ENCODE data around the gene PRDX1. TPM values are rescaled to one million over a fixed set of nuclear protein-coding genes. Genes with fewer than 3 reads are reported as not detected.
A peak's percentile ranks its signal among the peaks of the same experiment; 100 is the strongest.
"Not testable (repeated sequence)": the region's sequence is repeated elsewhere in the genome, so short reads cannot be mapped to it uniquely, and the experiment has no call there.

The PRDX1 gene
- polyA plus RNA-seq, 3 donors: 116 to 362 (median 294) TPM

- Histone ChIP-seq H3K9ac (ENCODE audit: insufficient read depth, low read length, poor library complexity, severe bottlenecking) (no peak overlapping the region), H3K36me3 (replicated peaks in 1 of 2; ENCODE audit: control insufficient read depth in 1 of 2, insufficient read depth in 2 of 2, low read length in 2 of 2) (no peaks in the 10 kb centered on the region), H2AFZ (ENCODE audit: insufficient read depth, low read depth, low read length, poor library complexity, severe bottlenecking) (no peak overlapping the region), H3K4me3 (replicated peaks in 1 of 3; ENCODE audit: low read depth in 2 of 3, low read length in 3 of 3) (no peak overlapping the region), H3K4me2 (replicated peaks; ENCODE audit: extremely low read depth, low read length, poor library complexity, severe bottlenecking) (no peak overlapping the region), H3K27me3 (ENCODE audit: control insufficient read depth in 2 of 2, insufficient read depth in 2 of 2, low read length in 2 of 2) (no peaks in the 10 kb centered on the region), H3K9me3 (replicated peaks in 1 of 2; ENCODE audit: control insufficient read depth in 1 of 2, insufficient read depth in 1 of 2, low read length in 2 of 2) (no peaks in the 10 kb centered on the region), H4K20me1 (ENCODE audit: insufficient read depth, low read length) (no peaks in the 10 kb centered on the region), H3K27ac (ENCODE audit: low read depth in 1 of 2, low read length in 2 of 2) (no peak overlapping the region), H3K4me1 (ENCODE audit: control insufficient read depth in 1 of 2, insufficient read depth in 2 of 2, low read length in 2 of 2) (peaks cover 12 to 19% of the 10 kb centered on the region in 2 donors), H3K79me2 (ENCODE audit: insufficient read depth, low read length) (no peaks in the 10 kb centered on the region)
- Mint-ChIP-seq H3K36me3 (no peaks in the 10 kb centered on the region), H3K4me1 (peaks cover 23% of the 10 kb centered on the region), H3K27me3 (ENCODE audit: low read depth in 3 of 3) (peaks cover 2 to 10% (median 8%) of the 10 kb centered on the region in 3 donors), H3K4me3 (no peak overlapping the region), H3K9me3 (peaks cover 0 to 3% (median 0%) of the 10 kb centered on the region in 7 donors), H3K27ac (no peak overlapping the region)
- intact Hi-C loops (cut with micrococcal nuclease): no loop called here
- TF ChIP-seq CTCF (IDR thresholded peaks at IDR 0.05): no peak
- DNase-seq: no peak
- whole genome bisulfite sequencing (ENCODE audit: insufficient coverage): 100% methylated on average over 5 of the region's 11 CpGs
Measured at GRCh38 chr1:45530632-45531135, 9.0 kb upstream of the PRDX1 start.

GRCh38 chr1:45526135-45526644, 4.5 kb upstream of the PRDX1 start:
- intact Hi-C loops (cut with micrococcal nuclease): no loop called here
- TF ChIP-seq CTCF (IDR thresholded peaks at IDR 0.05): no peak
- no peak overlapping the region for H3K27ac Mint-ChIP-seq
- no peak overlapping the region for H3K4me3 Mint-ChIP-seq
- Histone ChIP-seq H3K27ac (ENCODE audit: low read depth in 1 of 2, low read length in 2 of 2) (no peak overlapping the region), H3K9ac (ENCODE audit: insufficient read depth, low read length, poor library complexity, severe bottlenecking) (no peak overlapping the region), H3K4me2 (replicated peaks; ENCODE audit: extremely low read depth, low read length, poor library complexity, severe bottlenecking) (no peak overlapping the region), H3K27me3 (ENCODE audit: control insufficient read depth in 2 of 2, insufficient read depth in 2 of 2, low read length in 2 of 2) (no peaks in the 10 kb centered on the region), H3K79me2 (ENCODE audit: insufficient read depth, low read length) (peaks cover 4% of the 10 kb centered on the region), H2AFZ (ENCODE audit: insufficient read depth, low read depth, low read length, poor library complexity, severe bottlenecking) (no peak overlapping the region), H3K9me3 (replicated peaks in 1 of 2; ENCODE audit: control insufficient read depth in 1 of 2, insufficient read depth in 1 of 2, low read length in 2 of 2) (no peaks in the 10 kb centered on the region), H3K4me3 (replicated peaks in 1 of 3; ENCODE audit: low read depth in 2 of 3, low read length in 3 of 3) (no peak overlapping the region), H4K20me1 (ENCODE audit: insufficient read depth, low read length) (no peaks in the 10 kb centered on the region), H3K36me3 (replicated peaks in 1 of 2; ENCODE audit: control insufficient read depth in 1 of 2, insufficient read depth in 2 of 2, low read length in 2 of 2) (no peaks in the 10 kb centered on the region), H3K4me1 (ENCODE audit: control insufficient read depth in 1 of 2, insufficient read depth in 2 of 2, low read length in 2 of 2) (peaks cover 8 to 11% of the 10 kb centered on the region in 2 donors)
- no peak for DNase-seq
- H3K4me1 Mint-ChIP-seq: peaks cover 22% of the 10 kb centered on the region
- H3K36me3 Mint-ChIP-seq: no peaks in the 10 kb centered on the region
- peaks cover 0 to 4% (median 0%) of the 10 kb centered on the region in 7 donors for H3K9me3 Mint-ChIP-seq
- H3K27me3 Mint-ChIP-seq (ENCODE audit: low read depth in 3 of 3): peaks cover 4 to 16% (median 4%) of the 10 kb centered on the region in 3 donors
- no CpG with 5 or more reads among the region's 1 CpG for WGBS (ENCODE audit: insufficient coverage)

- peaks cover 37% of the 10 kb centered on the region for H3K4me1 Mint-ChIP-seq
- H3K27me3 ChIP-seq (ENCODE audit: control insufficient read depth in 2 of 2, insufficient read depth in 2 of 2, low read length in 2 of 2); H3K36me3 Mint-ChIP-seq; H2AFZ ChIP-seq (ENCODE audit: insufficient read depth, low read depth, low read length, poor library complexity, severe bottlenecking); DNase-seq; H3K9me3 ChIP-seq (replicated peaks in 1 of 2; ENCODE audit: control insufficient read depth in 1 of 2, insufficient read depth in 1 of 2, low read length in 2 of 2); H3K9me3 Mint-ChIP-seq; H3K4me2 ChIP-seq (replicated peaks; ENCODE audit: extremely low read depth, low read length, poor library complexity, severe bottlenecking); H3K4me3 ChIP-seq (replicated peaks in 1 of 3; ENCODE audit: low read depth in 2 of 3, low read length in 3 of 3); H3K27ac ChIP-seq (ENCODE audit: low read depth in 1 of 2, low read length in 2 of 2); intact Hi-C loops (cut with micrococcal nuclease); H3K36me3 ChIP-seq (replicated peaks in 1 of 2; ENCODE audit: control insufficient read depth in 1 of 2, insufficient read depth in 2 of 2, low read length in 2 of 2); H3K4me3 Mint-ChIP-seq; H3K9ac ChIP-seq (ENCODE audit: insufficient read depth, low read length, poor library complexity, severe bottlenecking): not testable (repeated sequence)
- Histone ChIP-seq H3K79me2 (ENCODE audit: insufficient read depth, low read length) (peaks cover 24% of the 10 kb centered on the region), H3K4me1 (ENCODE audit: control insufficient read depth in 1 of 2, insufficient read depth in 2 of 2, low read length in 2 of 2) (peaks cover 19 to 25% of the 10 kb centered on the region in 2 donors), H4K20me1 (ENCODE audit: insufficient read depth, low read length) (peaks cover 11% of the 10 kb centered on the region)
- WGBS (ENCODE audit: insufficient coverage): 85% methylated on average over 4 of the region's 10 CpGs
- peak overlapping the region in 2 of 7 donors; percentile 37 to 75 for H3K27ac Mint-ChIP-seq
- peaks cover 4 to 18% (median 4%) of the 10 kb centered on the region in 3 donors for H3K27me3 Mint-ChIP-seq (ENCODE audit: low read depth in 3 of 3)
Measured at GRCh38 chr1:45523975-45524374, 2.3 kb upstream of the PRDX1 start.
